GM12878 (cell line): ENCODE measurements around the gene KCNJ14. TPM values are rescaled to one million over a fixed set of nuclear protein-coding genes. Genes with fewer than 3 reads are reported as not detected.

Experiments used
- BMI1 ChIP-seq: fragments of 450-650 bp; IDR thresholded peaks from 2 replicates; pipeline ENCODE4 v1.6.1; 2016; ENCODE audit warnings: mild to moderate bottlenecking, moderate library complexity, borderline replicate concordance
- CBX3 ChIP-seq: fragments of 200-600 bp; sonication (generic); IDR thresholded peaks from 2 replicates; pipeline ENCODE4 v1.6.1; 2016; ENCODE audit warnings: low read depth, borderline replicate concordance
- CBX5 ChIP-seq: sonication (generic); IDR thresholded peaks from 2 replicates; pipeline ENCODE4 v1.6.1; 2016; ENCODE audit warnings: low read depth, moderate library complexity, mild to moderate bottlenecking, inconsistent platforms
- FOS ChIP-seq: IDR thresholded peaks from 3 replicates; pipeline ENCODE4 v1.6.1; 2011; ENCODE audit warnings: borderline replicate concordance; ENCODE audit not compliant: insufficient read length; ENCODE audit errors: extremely low read depth
- HDAC6 ChIP-seq: fragments of 200-600 bp; sonication (generic); IDR thresholded peaks from one replicate; pipeline ENCODE4 v1.8.0; 2017; ENCODE audit warnings: antibody characterized with exemption; ENCODE audit not compliant: unreplicated experiment
- IRF4 ChIP-seq: IDR thresholded peaks from 2 replicates; pipeline ENCODE4 v1.6.1; 2011; ENCODE audit warnings: low read depth, low read length
- MTA2 ChIP-seq: fragments of 450-650 bp; IDR thresholded peaks from 2 replicates; pipeline ENCODE4 v1.6.1; 2016; ENCODE audit warnings: low read depth, mild to moderate bottlenecking, moderate library complexity
- MTA3 ChIP-seq: IDR thresholded peaks from 2 replicates; pipeline ENCODE4 v1.6.1; 2012; ENCODE audit warnings: low read length, inconsistent platforms, borderline replicate concordance
- NFYB ChIP-seq: IDR thresholded peaks from 2 replicates; pipeline ENCODE4 v1.6.1; 2011; ENCODE audit warnings: low read depth, mild to moderate bottlenecking, low read length, improper control_type of control experiment, moderate library complexity; ENCODE audit not compliant: insufficient read depth
- PML ChIP-seq: IDR thresholded peaks from 2 replicates; pipeline ENCODE4 v1.6.1; 2012; ENCODE audit warnings: low read length, inconsistent platforms
- POLR2AphosphoS2 ChIP-seq: IDR thresholded peaks from 2 replicates; pipeline ENCODE4 v1.6.1; 2011; ENCODE audit warnings: low read depth, mild to moderate bottlenecking, low read length, improper control_type of control experiment, moderate library complexity
- POU2F2 ChIP-seq: IDR thresholded peaks from 3 replicates; pipeline ENCODE4 v1.6.1; 2011; ENCODE audit warnings: low read depth, mild to moderate bottlenecking, low read length, borderline replicate concordance
- SREBF1 ChIP-seq: IDR thresholded peaks from 2 replicates; pipeline ENCODE4 v1.6.1; 2012; ENCODE audit warnings: mild to moderate bottlenecking, low read length
- SUZ12 ChIP-seq: fragments of 200-600 bp; sonication (generic); IDR thresholded peaks from one replicate; pipeline ENCODE4 v1.6.1; 2018; ENCODE audit warnings: antibody characterized with exemption, mild to moderate bottlenecking; ENCODE audit not compliant: unreplicated experiment
- TBL1XR1 ChIP-seq: IDR thresholded peaks from 2 replicates; pipeline ENCODE4 v1.6.1; 2012; ENCODE audit warnings: low read depth, low read length, improper control_type of control experiment
- ZBED1 ChIP-seq: IDR thresholded peaks from 2 replicates; pipeline ENCODE4 v1.6.1; 2016; ENCODE audit warnings: borderline replicate concordance
- ZNF24 ChIP-seq: fragments of 450-650 bp; IDR thresholded peaks from 2 replicates; pipeline ENCODE4 v1.6.1; 2017; ENCODE audit warnings: antibody characterized with exemption, mild to moderate bottlenecking
- ZZZ3 ChIP-seq: IDR thresholded peaks from 2 replicates; pipeline ENCODE4 v1.6.1; 2011; ENCODE audit warnings: low read depth; ENCODE audit not compliant: control insufficient read depth, insufficient read length
- polyA plus RNA-seq, 11 experiments: library from polyadenylated mRNA; depleted of rRNA in 4 of 11; unstranded in 6 of 11; stranded (reverse) in 5 of 11; fragments of >200 nt; fragmentation: Nextera tagmentation in 4 of 11; fragmentation: Illumina TruSeq in 1 of 11; extraction: Ambion mirVana in 4 of 11; extraction: Trizol in 1 of 11; gene quantifications; 1 replicate in 1 of 11; 2 replicates in 10 of 11; pipeline versions ENCODE4 v1.2.1 to v1.2.3, GENCODE V29; 2011 to 2016; ENCODE audit warnings: inconsistent platforms in 2 of 11, missing spikeins in 2 of 11, low read depth in 1 of 11
- total RNA-seq, 4 experiments: library from RNA; depleted of rRNA in 3 of 4; stranded (reverse); fragments of >200 nt in 3 of 4; fragmentation: Illumina TruSeq in 1 of 4; extraction: Trizol in 1 of 4; gene quantifications; 2 replicates each; pipeline versions ENCODE4 v1.2.1 to v1.2.3, GENCODE V29; 2013 to 2021
- TF ChIP-seq, protein P1 (sequence below): IDR thresholded peaks from 2 replicates; pipeline ENCODE4 v1.6.1; 2012; ENCODE audit warnings: low read depth, low read length, improper control_type of control experiment
- TF ChIP-seq, protein P2 (sequence below): fragments of 450-650 bp; IDR thresholded peaks from 2 replicates; pipeline ENCODE4 v1.6.1; 2017; ENCODE audit warnings: mild to moderate bottlenecking
- TF ChIP-seq, protein P3 (sequence below): fragments of 450-650 bp; formaldehyde crosslinking; IDR thresholded peaks from 2 replicates; pipeline ENCODE4 v1.5.0; 2022; ENCODE audit warnings: mild to moderate bottlenecking, missing genetic modification characterization
- TF ChIP-seq, protein P4 (sequence below): IDR thresholded peaks from 2 replicates; pipeline ENCODE4 v1.6.1; 2012; ENCODE audit warnings: low read depth, low read length, improper control_type of control experiment
- TF ChIP-seq, protein P5 (sequence below): IDR thresholded peaks from 2 replicates; pipeline ENCODE4 v1.6.1; 2012; ENCODE audit warnings: low read depth, low read length, improper control_type of control experiment

Gene KCNJ14
- total and polyA plus RNA-seq, 10 of the 15 experiments (the other 5 are each of a cell fraction or from before 2014, with no cell fraction given) = 0.24 to 1.4 (median 0.42) TPM

DNA sequence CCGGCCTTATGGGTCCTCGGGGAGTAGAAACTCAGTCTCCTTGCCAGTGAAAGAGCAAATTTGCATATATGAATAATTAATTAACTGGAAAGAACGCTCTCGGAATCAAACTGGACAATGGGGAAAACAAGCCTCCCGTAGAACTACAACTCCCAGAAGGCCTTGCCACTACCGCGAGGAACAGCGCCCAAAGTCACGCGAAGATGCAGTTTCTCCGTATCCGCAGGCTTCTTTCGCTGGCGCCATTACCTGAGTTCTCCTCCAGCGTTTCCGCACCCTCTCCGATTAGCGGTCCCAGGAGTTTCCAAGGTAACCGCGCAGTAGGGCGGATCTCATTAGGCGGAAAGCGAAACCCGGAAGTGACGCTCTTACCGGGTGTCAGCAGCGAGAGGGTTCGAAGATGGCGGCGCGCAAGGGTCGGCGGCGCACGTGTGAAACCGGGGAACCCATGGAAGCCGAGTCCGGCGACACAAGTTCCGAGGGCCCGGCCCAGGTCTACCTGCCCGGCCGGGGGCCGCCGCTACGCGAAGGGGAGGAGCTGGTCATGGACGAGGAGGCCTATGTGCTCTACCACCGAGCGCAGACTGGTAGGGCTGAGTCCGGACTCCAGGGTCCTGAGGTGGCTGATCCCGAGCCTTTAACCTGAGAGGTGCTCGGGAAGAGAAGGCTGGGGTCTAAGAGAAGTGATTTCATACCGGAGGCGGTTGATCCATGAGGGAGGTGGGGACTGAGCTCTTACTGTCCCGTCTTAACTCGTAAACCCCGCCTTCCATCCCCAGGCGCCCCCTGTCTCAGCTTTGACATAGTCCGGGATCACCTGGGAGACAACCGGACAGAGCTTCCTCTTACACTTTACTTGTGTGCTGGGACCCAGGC is 9.5 kb upstream of the KCNJ14 start, which contains the start of gene GRWD1 (continued):
- no peak for TF ChIP-seq MTA3
- no peak for TF ChIP-seq ZNF24
- TF ChIP-seq, protein P1, sequence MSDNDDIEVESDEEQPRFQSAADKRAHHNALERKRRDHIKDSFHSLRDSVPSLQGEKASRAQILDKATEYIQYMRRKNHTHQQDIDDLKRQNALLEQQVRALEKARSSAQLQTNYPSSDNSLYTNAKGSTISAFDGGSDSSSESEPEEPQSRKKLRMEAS = peak; percentile 98
- TF ChIP-seq HDAC6 = no peak
- peak; percentile 64; the same call in 1 of the 2 replicates for TF ChIP-seq POLR2AphosphoS2
- TF ChIP-seq ZBED1 = peak; percentile 54; the same call in 1 of the 2 replicates
- TF ChIP-seq IRF4 = peak; percentile 55; the same call in 1 of the 2 replicates
- 0 out of 2 replicates have a peak, but pooled peaks have one; percentile 41 for TF ChIP-seq NFYB
- TF ChIP-seq, protein P2, sequence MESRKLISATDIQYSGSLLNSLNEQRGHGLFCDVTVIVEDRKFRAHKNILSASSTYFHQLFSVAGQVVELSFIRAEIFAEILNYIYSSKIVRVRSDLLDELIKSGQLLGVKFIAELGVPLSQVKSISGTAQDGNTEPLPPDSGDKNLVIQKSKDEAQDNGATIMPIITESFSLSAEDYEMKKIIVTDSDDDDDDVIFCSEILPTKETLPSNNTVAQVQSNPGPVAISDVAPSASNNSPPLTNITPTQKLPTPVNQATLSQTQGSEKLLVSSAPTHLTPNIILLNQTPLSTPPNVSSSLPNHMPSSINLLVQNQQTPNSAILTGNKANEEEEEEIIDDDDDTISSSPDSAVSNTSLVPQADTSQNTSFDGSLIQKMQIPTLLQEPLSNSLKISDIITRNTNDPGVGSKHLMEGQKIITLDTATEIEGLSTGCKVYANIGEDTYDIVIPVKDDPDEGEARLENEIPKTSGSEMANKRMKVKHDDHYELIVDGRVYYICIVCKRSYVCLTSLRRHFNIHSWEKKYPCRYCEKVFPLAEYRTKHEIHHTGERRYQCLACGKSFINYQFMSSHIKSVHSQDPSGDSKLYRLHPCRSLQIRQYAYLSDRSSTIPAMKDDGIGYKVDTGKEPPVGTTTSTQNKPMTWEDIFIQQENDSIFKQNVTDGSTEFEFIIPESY = no peak
- TF ChIP-seq MTA2 = no peak
- no peak for TF ChIP-seq CBX5
- no peak for TF ChIP-seq TBL1XR1
- TF ChIP-seq SREBF1 = no peak
- TF ChIP-seq ZZZ3 = no peak
- TF ChIP-seq, protein P3, sequence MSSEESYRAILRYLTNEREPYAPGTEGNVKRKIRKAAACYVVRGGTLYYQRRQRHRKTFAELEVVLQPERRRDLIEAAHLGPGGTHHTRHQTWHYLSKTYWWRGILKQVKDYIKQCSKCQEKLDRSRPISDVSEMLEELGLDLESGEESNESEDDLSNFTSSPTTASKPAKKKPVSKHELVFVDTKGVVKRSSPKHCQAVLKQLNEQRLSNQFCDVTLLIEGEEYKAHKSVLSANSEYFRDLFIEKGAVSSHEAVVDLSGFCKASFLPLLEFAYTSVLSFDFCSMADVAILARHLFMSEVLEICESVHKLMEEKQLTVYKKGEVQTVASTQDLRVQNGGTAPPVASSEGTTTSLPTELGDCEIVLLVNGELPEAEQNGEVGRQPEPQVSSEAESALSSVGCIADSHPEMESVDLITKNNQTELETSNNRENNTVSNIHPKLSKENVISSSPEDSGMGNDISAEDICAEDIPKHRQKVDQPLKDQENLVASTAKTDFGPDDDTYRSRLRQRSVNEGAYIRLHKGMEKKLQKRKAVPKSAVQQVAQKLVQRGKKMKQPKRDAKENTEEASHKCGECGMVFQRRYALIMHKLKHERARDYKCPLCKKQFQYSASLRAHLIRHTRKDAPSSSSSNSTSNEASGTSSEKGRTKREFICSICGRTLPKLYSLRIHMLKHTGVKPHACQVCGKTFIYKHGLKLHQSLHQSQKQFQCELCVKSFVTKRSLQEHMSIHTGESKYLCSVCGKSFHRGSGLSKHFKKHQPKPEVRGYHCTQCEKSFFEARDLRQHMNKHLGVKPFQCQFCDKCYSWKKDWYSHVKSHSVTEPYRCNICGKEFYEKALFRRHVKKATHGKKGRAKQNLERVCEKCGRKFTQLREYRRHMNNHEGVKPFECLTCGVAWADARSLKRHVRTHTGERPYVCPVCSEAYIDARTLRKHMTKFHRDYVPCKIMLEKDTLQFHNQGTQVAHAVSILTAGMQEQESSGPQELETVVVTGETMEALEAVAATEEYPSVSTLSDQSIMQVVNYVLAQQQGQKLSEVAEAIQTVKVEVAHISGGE (CRISPR knock-in tag) = peak; percentile 33; the same call in 1 of the 2 replicates
- TF ChIP-seq, protein P4, sequence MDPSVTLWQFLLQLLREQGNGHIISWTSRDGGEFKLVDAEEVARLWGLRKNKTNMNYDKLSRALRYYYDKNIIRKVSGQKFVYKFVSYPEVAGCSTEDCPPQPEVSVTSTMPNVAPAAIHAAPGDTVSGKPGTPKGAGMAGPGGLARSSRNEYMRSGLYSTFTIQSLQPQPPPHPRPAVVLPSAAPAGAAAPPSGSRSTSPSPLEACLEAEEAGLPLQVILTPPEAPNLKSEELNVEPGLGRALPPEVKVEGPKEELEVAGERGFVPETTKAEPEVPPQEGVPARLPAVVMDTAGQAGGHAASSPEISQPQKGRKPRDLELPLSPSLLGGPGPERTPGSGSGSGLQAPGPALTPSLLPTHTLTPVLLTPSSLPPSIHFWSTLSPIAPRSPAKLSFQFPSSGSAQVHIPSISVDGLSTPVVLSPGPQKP = 0 out of 2 replicates have a peak, but pooled peaks have one; percentile 61
- peak; percentile 85 for TF ChIP-seq POU2F2
- no peak for TF ChIP-seq CBX3
- peak; percentile 53 for TF ChIP-seq PML
- no peak for TF ChIP-seq SUZ12
- TF ChIP-seq FOS = no peak
- TF ChIP-seq BMI1 = peak; percentile 75; the same call in 1 of the 2 replicates
- TF ChIP-seq, protein P5, sequence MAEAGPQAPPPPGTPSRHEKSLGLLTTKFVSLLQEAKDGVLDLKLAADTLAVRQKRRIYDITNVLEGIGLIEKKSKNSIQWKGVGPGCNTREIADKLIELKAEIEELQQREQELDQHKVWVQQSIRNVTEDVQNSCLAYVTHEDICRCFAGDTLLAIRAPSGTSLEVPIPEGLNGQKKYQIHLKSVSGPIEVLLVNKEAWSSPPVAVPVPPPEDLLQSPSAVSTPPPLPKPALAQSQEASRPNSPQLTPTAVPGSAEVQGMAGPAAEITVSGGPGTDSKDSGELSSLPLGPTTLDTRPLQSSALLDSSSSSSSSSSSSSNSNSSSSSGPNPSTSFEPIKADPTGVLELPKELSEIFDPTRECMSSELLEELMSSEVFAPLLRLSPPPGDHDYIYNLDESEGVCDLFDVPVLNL = no peak
